T47D (cell line): ENCODE measurements around the gene C3orf18.

Experiments
- DNase-seq, 2 experiments: peaks; one replicate each; pipeline versions ENCODE4 v3.0.0 to v3.0.0-alpha.2; 2011 to 2012; ENCODE audit warnings: low read depth in 1 of 2, low spot score in 1 of 2
- JUND ChIP-seq: IDR thresholded peaks from 2 replicates; pipeline ENCODE4 v1.6.1; 2012; ENCODE audit warnings: low read depth
- in situ Hi-C: cut with HindIII; loops from 2 replicates; pipeline ENCODE4 v1.10.0; 2016; ENCODE audit warnings: low sequenced_read_pairs, low pct_unique_long_range_greater_than_20kb

Gene C3orf18

DNA sequence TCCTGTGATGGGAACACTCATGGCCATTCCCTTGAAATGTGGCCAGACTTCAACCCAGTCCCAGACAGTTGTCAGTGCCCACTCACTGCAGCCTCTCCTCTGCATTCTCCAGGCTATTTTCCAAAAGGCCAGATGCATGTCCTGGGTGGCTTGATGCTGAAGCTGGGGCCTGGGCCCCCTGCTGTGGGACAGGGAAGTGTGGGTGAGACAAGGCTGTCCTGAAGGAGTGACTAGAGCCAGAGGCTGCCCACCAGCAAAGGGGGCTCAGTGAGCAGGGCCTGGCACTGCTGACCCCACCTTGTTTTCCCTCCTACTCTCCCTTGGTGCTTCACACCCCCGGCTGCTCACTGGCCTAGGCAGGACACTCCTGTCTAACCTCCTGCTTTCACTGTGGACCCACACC, 32.2 kb upstream of the C3orf18 start:
- TF ChIP-seq JUND = no peak
- in situ Hi-C loops = no loop called here

GRCh38 chr3:50599115-50599715, 31.7 kb upstream of the C3orf18 start:
- in situ Hi-C loops = no loop called here
- DNase-seq = no peak
- no peak for TF ChIP-seq JUND

More for the DNA sequence above, 32.2 kb upstream of the C3orf18 start:
- DNase-seq = no peak

- peak in 1 of 2 experiments; percentile 59 for DNase-seq
- in situ Hi-C loops = no loop called here
- no peak for TF ChIP-seq JUND
These were observed 26.8 kb upstream of the C3orf18 start for GRCh38 chr3:50594253-50594785.

DNA sequence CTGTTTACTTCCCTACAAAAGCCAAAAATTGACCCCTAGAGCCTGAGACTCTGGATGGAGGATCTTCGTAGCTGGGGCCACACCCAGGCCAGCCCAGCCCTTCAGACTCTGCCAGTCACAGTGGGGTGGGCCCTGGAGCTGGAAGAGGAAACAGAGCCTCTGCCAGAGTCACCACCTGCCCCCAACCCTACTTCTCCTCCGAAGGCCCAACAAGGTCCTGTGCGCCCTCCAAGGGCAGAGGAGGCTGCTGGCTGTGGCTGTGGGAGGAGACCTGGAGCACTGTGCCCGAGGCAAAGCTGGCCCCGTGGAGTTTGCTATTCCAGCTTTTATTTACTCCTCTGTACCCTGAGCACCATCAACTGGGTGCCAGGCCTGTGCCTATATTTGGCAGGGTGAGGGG, 25.0 kb upstream of the C3orf18 start:
- no peak for TF ChIP-seq JUND
- in situ Hi-C loops = no loop called here
- peak in 1 of 2 experiments; percentile 74 for DNase-seq

DNA sequence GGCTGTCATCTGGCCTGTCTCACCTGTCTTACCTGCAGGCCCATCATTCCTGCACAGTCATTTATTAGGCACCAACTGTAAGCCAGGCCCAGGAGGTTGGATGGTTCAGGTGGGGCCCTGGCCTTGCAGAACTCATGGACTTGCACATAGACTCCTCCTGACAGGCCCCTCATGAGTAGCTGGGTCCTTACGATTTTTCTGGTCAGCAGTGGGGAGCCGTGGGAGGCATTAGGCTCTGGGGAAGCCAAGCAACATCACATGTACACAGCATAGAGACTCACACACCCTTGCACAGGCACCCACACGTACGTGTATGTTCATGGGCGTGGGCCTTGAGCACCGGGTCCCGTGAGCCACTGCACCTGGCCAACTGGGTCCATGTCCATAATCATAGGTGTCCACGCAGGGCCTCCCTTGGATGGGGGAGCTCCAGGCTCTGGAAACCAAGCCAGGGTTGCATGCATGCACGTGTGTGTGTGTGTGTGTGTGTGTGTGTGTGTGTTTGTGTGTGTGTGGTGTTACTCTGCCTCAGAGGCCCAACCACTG, 23.7 kb upstream of the C3orf18 start:
- in situ Hi-C loops = no loop called here
- no peak for DNase-seq
- TF ChIP-seq JUND = no peak

DNA sequence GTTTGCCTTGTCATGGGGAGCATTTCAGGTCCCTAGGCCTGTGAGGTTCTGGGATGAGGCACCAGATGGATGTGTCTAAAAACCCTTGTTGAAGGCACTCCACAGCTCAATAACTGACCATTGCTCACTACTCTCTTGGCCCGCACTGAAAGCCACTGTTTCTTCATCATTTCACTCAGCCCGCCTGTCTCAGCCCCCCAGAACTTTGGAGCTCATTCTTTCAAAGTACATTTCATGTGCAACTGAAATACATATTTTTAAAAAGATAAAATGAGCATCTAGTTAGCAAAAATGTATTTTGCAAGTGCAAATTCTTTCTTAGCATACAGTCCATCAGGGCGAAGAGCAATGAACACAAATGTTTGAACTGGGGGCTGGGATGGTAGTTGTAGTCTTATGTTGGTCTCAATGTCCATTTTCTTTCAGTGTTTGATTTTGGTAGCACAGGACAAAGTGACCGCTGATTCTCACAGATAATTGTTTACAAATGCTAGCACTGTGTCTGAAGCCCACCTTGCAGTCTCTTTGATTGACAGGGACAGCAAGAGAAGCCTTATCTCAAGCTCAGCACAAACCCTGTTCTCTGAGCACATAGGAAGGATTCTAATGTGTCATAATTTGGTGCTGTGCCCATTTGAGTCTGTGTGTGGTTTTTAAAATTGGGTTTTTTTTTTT, 21.3 kb upstream of the C3orf18 start:
- DNase-seq = no peak
- in situ Hi-C loops = no loop called here
- TF ChIP-seq JUND = no peak

DNA sequence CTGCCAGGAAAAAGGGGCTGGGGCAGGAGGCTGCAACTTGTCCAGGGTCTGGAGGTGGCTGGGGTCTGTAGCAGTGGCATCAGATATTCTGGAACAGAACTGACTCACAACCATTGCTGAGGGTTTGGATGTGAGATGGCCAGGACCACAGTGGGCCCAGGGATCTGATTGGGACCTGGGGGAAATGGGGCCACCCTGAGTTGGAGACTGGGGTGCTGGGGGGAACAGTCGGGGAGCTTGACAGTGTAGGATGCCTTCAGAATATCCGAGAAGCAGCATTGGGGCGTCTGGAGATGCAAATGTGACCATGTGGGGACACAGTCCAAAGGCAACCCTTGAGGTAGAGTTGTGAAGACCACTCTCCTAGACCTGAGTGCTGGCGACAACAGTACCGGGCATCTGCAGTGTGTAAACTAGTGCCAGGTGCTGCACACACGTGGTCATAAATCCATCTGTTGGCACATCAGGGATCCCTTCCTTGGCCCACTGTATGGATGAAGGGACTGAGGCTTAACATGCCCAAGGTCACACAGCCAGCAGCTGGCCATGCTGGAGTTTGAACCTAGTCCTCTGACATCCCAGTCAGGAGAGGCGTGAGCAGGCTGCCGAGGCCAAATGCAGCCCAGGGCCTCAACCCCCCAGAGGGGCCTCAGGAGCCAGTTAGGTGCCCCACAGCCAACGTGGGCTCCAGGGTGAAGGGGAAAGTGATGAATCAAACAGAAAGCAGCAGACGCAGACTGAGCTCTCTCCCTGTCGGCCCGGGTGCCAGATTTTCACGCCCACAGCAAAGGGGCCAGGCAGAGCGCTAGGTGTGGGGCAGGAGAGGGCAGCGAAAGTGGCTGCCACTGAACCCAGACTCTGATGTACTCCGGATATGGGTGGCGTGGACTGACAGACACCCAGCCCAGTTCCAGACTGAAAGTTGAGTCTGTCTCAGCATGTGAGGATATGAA, 20.5 kb upstream of the C3orf18 start:
- TF ChIP-seq JUND = no peak
- DNase-seq = no peak
- in situ Hi-C loops = no loop called here

GRCh38 chr3:50587373-50587772, 19.8 kb upstream of the C3orf18 start:
- TF ChIP-seq JUND = no peak
- in situ Hi-C loops = no loop called here
- no peak for DNase-seq

DNA sequence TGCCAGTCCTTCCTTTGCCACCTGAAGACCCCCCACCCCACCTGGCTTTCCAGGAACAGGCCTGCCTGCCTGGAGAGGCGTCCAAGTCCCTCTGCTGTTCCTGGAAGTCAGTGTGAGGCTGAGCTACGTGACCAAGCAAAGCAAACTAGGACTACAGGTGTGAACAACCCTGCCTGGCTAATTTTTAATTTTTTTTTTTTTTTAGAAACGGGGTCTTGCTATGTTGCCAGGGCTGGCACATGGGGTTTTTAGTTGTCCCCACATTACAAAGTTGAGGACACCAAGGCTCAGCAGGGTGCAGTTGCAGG, 19.2 kb upstream of the C3orf18 start:
- in situ Hi-C loops = no loop called here
- TF ChIP-seq JUND = no peak
- DNase-seq = no peak

GRCh38 chr3:50585919-50586762, 18.6 kb upstream of the C3orf18 start:
- DNase-seq = no peak
- no peak for TF ChIP-seq JUND
- in situ Hi-C loops = no loop called here

DNA sequence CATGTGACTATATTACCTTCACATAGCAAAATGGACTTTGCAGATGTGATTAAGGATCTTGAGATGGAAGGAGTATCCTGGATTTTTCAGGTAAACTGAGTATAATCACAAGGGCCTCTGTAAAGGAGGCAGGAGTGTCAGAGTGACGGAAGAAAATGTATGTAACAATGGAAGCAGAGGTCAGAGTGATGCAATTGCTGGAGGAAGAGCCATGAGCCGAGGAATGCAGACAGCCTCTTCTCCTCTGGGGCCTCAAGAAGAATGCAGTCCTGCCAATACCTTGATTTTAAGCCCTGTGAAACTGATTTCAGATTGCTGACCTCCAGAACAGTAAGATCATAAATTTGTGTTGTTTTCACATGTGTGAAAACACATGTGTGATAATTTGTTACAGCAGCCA, 16.8 kb upstream of the C3orf18 start:
- in situ Hi-C loops = no loop called here
- TF ChIP-seq JUND = no peak
- no peak for DNase-seq

- no peak for DNase-seq
- no peak for TF ChIP-seq JUND
- in situ Hi-C loops = no loop called here
These were observed 16.4 kb upstream of the C3orf18 start for GRCh38 chr3:50583897-50584296.
